IPS DF 4.7 (cell line): ENCODE measurements around the gene RRP8.

ENCODE experiments used
- DNase-seq: peaks from one replicate; pipeline ENCODE4 v3.0.0-alpha.2; 2013; ENCODE audit warnings: low spot score; ENCODE audit errors: extremely low read depth

The RRP8 gene

GRCh38 chr11:6601041-6601461, 2.4 kb downstream of the RRP8 start:
- no peak for DNase-seq

- DNase-seq, result no peak
These were observed 3.5 kb downstream of the RRP8 start for GRCh38 chr11:6599881-6600390.

- DNase-seq, result no peak
These were observed 4.0 kb downstream of the RRP8 start for GRCh38 chr11:6599449-6599848.

- no peak for DNase-seq
These were observed 4.9 kb downstream of the RRP8 start for GRCh38 chr11:6598555-6598954.

- DNase-seq, result no peak
These were observed 7.1 kb downstream of the RRP8 start for GRCh38 chr11:6596239-6596877.

GRCh38 chr11:6594142-6594768, 9.2 kb downstream of the RRP8 start:
- DNase-seq, result no peak

GRCh38 chr11:6588018-6588417, 15.4 kb downstream of the RRP8 start:
- DNase-seq, result no peak

GRCh38 chr11:6587360-6587953, 16.0 kb downstream of the RRP8 start:
- no peak for DNase-seq

GRCh38 chr11:6586434-6587359, 16.7 kb downstream of the RRP8 start:
- DNase-seq, result no peak

GRCh38 chr11:6584528-6584927, 18.9 kb downstream of the RRP8 start:
- no peak for DNase-seq

- no peak for DNase-seq
These were observed 19.8 kb downstream of the RRP8 start for GRCh38 chr11:6583584-6583983.

GRCh38 chr11:6579681-6580080, 23.7 kb downstream of the RRP8 start:
- DNase-seq, result no peak

- no peak for DNase-seq
These were observed 25.3 kb downstream of the RRP8 start for GRCh38 chr11:6578134-6578533.

GRCh38 chr11:6576471-6577373, 26.7 kb downstream of the RRP8 start:
- DNase-seq, result no peak

GRCh38 chr11:6574816-6575715, 28.4 kb downstream of the RRP8 start:
- DNase-seq, result no peak

- DNase-seq, result no peak
These were observed 31.2 kb downstream of the RRP8 start for GRCh38 chr11:6572215-6572614.

- DNase-seq, result no peak
These were observed 31.9 kb downstream of the RRP8 start for GRCh38 chr11:6571434-6572008.

GRCh38 chr11:6570691-6571427, 32.6 kb downstream of the RRP8 start:
- no peak for DNase-seq

GRCh38 chr11:6569706-6570105, 33.7 kb downstream of the RRP8 start:
- no peak for DNase-seq
